Memory B cell (primary cell): ENCODE results near the gene SLC2A13.

Source experiments
- ATAC-seq: fragments of 150-1000 bp; cut with Tn5 transposase; 2 replicates; pipeline ENCODE4 v1.10.0; 2021; ENCODE audit warnings: low read depth, mild to moderate bottlenecking, moderate library complexity
- DNase-seq, 2 donors: peaks; one replicate each; pipeline ENCODE4 v3.0.0; 2022; ENCODE audit warnings: low spot score in 2 of 2
- H3K27ac Mint-ChIP-seq: one replicate; pipeline ENCODE4 v1.8.0; 2022; ENCODE audit warnings: mild to moderate bottlenecking, moderate library complexity, mixed read lengths
- H3K27me3 Mint-ChIP-seq: one replicate; pipeline ENCODE4 v1.8.0; 2022; ENCODE audit warnings: mixed read lengths
- H3K36me3 Mint-ChIP-seq: one replicate; pipeline ENCODE4 v1.8.0; 2022; ENCODE audit warnings: mild to moderate bottlenecking, mixed read lengths
- H3K4me1 Mint-ChIP-seq: one replicate; pipeline ENCODE4 v1.8.0; 2022; ENCODE audit warnings: mixed read lengths
- H3K4me3 Mint-ChIP-seq: one replicate; pipeline ENCODE4 v1.8.0; 2022; ENCODE audit warnings: mild to moderate bottlenecking, moderate library complexity, mixed read lengths
- H3K9me3 Mint-ChIP-seq: one replicate; pipeline ENCODE4 v1.8.0; 2022; ENCODE audit warnings: mixed read lengths

Gene SLC2A13

DNA sequence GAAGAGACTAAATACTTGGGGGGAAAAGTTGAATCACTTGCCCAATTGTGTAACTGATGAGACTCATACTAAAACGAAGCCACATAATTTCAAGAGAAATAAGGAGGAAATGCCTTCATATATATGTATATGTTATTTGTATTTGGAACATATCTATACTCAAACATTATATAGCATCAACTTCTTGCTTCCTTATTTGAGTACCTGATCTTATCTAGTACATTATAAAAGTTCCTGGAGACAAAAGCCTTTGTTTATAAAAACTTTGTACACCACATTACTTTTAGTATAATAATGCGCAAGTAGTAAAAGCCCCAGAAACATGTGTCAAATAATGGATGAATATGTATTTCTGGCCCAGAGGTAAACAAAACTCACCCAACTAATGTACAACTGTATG is 92.0 kb downstream of the SLC2A13 start:
- Mint-ChIP-seq H3K27ac (no peak overlapping the region), H3K9me3 (no peaks in the 10 kb centered on the region), H3K4me1 (peaks cover 10% of the 10 kb centered on the region), H3K36me3 (no peaks in the 10 kb centered on the region), H3K4me3 (no peak overlapping the region), H3K27me3 (no peaks in the 10 kb centered on the region)
- no peak for DNase-seq
- no peak for ATAC-seq

- Mint-ChIP-seq H3K4me1 (peaks cover 10% of the 10 kb centered on the region), H3K36me3 (no peaks in the 10 kb centered on the region), H3K27me3 (no peaks in the 10 kb centered on the region), H3K27ac (no peak overlapping the region), H3K4me3 (no peak overlapping the region), H3K9me3 (no peaks in the 10 kb centered on the region)
- ATAC-seq (no peak), DNase-seq (no peak)
These were observed 92.6 kb downstream of the SLC2A13 start for GRCh38 chr12:40013292-40013691.

GRCh38 chr12:40012711-40013110 is 93.2 kb downstream of the SLC2A13 start:
- Mint-ChIP-seq H3K27ac (no peak overlapping the region), H3K4me3 (no peak overlapping the region), H3K9me3 (no peaks in the 10 kb centered on the region), H3K4me1 (peaks cover 10% of the 10 kb centered on the region), H3K36me3 (no peaks in the 10 kb centered on the region), H3K27me3 (no peaks in the 10 kb centered on the region)
- ATAC-seq (no peak), DNase-seq (no peak)

- Mint-ChIP-seq H3K36me3 (no peaks in the 10 kb centered on the region), H3K4me3 (peak overlapping the region; percentile 63), H3K4me1 (peaks cover 8% of the 10 kb centered on the region), H3K27ac (peak overlapping the region; percentile 78), H3K27me3 (no peaks in the 10 kb centered on the region), H3K9me3 (no peaks in the 10 kb centered on the region)
- no peak for ATAC-seq
- DNase-seq: no peak
These were observed 94.1 kb downstream of the SLC2A13 start for GRCh38 chr12:40011775-40012129.

GRCh38 chr12:40010899-40011774 is 94.7 kb downstream of the SLC2A13 start:
- Mint-ChIP-seq H3K36me3 (no peaks in the 10 kb centered on the region), H3K27me3 (no peaks in the 10 kb centered on the region), H3K4me3 (peak overlapping the region; percentile 63), H3K27ac (peak overlapping the region; percentile 78), H3K9me3 (no peaks in the 10 kb centered on the region), H3K4me1 (peaks cover 8% of the 10 kb centered on the region)
- DNase-seq (peak; percentile 50 to 66), ATAC-seq (peak; percentile 98)

DNA sequence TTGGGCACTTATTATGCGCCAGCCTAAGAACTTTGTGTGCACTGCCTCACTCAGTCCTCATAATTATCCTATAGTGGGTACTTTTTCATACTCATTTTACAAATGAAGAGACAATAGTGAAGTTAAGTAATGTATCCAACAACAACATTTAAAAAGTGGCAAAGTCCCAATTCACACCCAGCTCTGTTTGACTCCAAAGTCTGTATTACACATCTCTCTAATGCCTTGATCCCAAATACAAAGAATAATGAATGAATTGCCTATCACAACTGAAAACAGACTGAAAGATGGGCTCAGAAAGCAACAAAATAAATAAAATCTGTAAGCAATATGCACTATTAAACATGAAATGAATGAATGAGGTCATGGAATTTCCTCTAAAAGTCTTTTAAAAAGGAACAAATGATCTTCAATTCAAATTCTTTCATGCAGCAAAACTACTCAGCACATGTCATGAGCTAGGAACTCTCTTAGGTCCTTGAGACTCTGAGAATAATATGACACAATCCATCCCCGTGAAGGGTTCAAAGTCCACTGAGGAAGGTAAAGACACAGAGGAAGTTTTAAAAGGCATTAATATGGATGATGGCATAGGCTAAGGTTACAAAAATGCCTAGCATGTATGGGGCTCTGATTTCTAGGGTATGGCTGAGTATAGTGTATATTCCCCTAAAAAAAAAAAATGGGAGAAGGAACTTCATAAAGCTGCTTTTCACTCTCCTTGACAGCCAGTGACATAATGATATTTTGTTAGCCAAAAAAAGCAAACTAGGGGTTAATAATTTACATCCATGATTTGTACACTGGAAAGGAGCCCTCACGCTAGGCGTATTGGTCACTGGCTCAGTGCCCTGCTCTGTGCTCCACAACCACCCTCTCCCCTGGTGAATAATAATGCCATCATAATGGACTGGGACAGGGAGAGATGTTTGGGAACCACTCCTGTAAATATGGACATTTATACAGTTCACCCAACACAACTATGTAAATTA is 103.4 kb downstream of the SLC2A13 start:
- Mint-ChIP-seq H3K9me3 (peaks cover 13% of the 10 kb centered on the region), H3K4me1 (no peaks in the 10 kb centered on the region), H3K27ac (no peak overlapping the region), H3K27me3 (no peaks in the 10 kb centered on the region), H3K36me3 (peaks cover 12% of the 10 kb centered on the region), H3K4me3 (no peak overlapping the region)
- DNase-seq: no peak
- ATAC-seq: no peak

DNA sequence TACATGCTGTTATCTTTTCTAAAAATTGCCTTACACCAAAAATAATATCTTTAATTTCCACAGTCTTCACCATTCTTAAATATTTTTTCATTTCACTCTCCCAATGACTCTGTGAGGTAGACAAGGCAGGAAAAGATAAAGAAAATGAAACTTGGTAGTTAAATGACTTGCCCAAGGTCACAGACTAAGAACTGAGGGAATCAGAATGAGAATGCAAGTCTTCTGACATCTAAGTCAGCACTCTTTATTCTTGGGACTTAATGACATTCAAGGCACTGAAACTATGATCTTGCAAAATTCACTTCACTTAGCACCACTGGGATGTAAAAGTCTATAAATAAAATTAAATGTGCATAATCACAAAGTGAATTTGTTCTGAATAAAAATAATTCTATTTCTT is 104.5 kb downstream of the SLC2A13 start:
- ATAC-seq (no peak), DNase-seq (no peak)
- no peak overlapping the region for H3K27ac Mint-ChIP-seq
- H3K4me1 Mint-ChIP-seq: no peaks in the 10 kb centered on the region
- H3K27me3 Mint-ChIP-seq: no peaks in the 10 kb centered on the region
- H3K36me3 Mint-ChIP-seq: peaks cover 18% of the 10 kb centered on the region
- no peak overlapping the region for H3K4me3 Mint-ChIP-seq
- peaks cover 13% of the 10 kb centered on the region for H3K9me3 Mint-ChIP-seq

DNA sequence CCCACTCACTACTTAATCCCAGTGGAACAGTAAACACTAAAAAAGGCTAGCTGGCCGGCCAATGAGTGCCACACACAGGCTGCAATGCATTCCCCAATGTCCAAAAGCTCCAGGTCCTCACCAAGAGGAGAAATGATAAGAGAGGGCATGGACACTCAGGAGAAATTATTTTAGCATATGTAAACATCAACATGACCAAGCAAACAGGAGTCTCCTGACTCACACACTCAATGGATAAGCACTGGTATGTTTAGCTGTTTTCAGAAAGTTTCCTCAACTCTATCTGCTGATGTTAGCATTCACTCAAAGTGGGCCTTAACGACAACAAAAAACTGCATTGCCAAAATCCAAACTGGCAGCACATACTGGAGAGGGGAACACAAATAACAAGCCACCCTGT is 105.0 kb downstream of the SLC2A13 start:
- Mint-ChIP-seq H3K36me3 (peaks cover 22% of the 10 kb centered on the region), H3K4me1 (no peaks in the 10 kb centered on the region), H3K27ac (no peak overlapping the region), H3K27me3 (no peaks in the 10 kb centered on the region), H3K9me3 (peaks cover 13% of the 10 kb centered on the region), H3K4me3 (no peak overlapping the region)
- ATAC-seq (no peak), DNase-seq (no peak)

- DNase-seq (no peak), ATAC-seq (no peak)
- peaks cover 15% of the 10 kb centered on the region for H3K36me3 Mint-ChIP-seq
- no peak overlapping the region for H3K4me3 Mint-ChIP-seq
- H3K9me3 Mint-ChIP-seq: no peaks in the 10 kb centered on the region
- peaks cover 5% of the 10 kb centered on the region for H3K4me1 Mint-ChIP-seq
- no peaks in the 10 kb centered on the region for H3K27me3 Mint-ChIP-seq
- H3K27ac Mint-ChIP-seq: no peak overlapping the region
These were observed 112.6 kb downstream of the SLC2A13 start for GRCh38 chr12:39993268-39993667.

DNA sequence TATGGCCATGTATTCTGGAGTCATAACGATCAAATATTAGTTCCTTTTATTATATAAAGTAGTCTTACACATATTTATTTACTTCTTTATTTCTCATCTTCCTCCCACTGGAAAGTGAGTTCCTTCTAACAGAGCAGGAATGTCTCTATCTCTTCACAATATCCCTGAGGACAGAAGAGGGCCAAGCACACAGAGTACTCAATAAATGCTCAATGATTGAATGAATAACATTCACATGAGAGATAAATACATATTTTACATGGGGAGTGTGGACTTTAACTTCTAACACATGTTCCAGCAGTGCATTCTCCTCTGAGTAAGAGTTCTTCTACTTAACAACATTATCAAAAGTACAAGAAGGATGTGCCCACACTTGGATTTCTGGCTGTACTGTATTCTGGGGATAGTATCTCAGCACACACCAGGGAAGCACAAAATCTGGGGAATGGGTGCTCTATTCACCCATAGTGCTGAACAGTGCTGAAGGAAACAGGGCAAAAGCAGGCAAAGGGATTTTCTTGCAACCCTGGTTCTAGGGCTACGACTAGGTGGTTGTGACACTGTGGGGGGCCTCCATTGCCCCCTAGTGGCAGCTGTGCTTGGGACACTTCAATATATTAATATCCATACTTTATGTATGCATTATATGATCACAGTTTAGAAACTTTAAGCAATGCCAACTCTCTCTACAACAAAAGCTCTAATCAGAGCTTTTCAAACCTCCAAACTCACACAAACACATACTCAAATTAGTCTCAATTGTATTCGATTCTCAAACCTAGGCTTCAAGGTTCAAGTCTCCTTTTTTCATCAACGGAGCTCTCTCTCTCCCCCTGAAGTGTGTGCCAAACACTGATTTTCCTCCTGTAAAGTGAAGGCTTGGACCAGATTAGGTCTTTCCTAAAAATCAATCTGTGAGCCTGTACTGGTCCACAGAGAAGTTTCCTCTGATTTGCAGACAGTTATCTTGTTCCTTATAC is 115.5 kb downstream of the SLC2A13 start:
- H3K4me1 Mint-ChIP-seq: peaks cover 5% of the 10 kb centered on the region
- ATAC-seq: peak; percentile 82

GRCh38 chr12:39989501-39989900 is 116.4 kb downstream of the SLC2A13 start:
- H3K36me3 Mint-ChIP-seq: no peaks in the 10 kb centered on the region
- H3K4me1 Mint-ChIP-seq: peaks cover 5% of the 10 kb centered on the region
- H3K4me3 Mint-ChIP-seq: no peak overlapping the region
- H3K27ac Mint-ChIP-seq: no peak overlapping the region
- DNase-seq (no peak), ATAC-seq (no peak)
- no peaks in the 10 kb centered on the region for H3K27me3 Mint-ChIP-seq
- H3K9me3 Mint-ChIP-seq: no peaks in the 10 kb centered on the region

More for the DNA sequence above, 115.5 kb downstream of the SLC2A13 start:
- Mint-ChIP-seq H3K27ac (no peak overlapping the region), H3K9me3 (no peaks in the 10 kb centered on the region), H3K4me3 (no peak overlapping the region), H3K27me3 (no peaks in the 10 kb centered on the region), H3K36me3 (no peaks in the 10 kb centered on the region)
- DNase-seq: peak; percentile 44 to 45

- no peaks in the 10 kb centered on the region for H3K27me3 Mint-ChIP-seq
These were observed 117.3 kb downstream of the SLC2A13 start for GRCh38 chr12:39988574-39988973.

GRCh38 chr12:39986674-39987073 is 119.2 kb downstream of the SLC2A13 start:
- H3K4me3 Mint-ChIP-seq: no peak overlapping the region
- no peaks in the 10 kb centered on the region for H3K27me3 Mint-ChIP-seq
- H3K9me3 Mint-ChIP-seq: no peaks in the 10 kb centered on the region
- ATAC-seq (no peak), DNase-seq (no peak)
- no peaks in the 10 kb centered on the region for H3K36me3 Mint-ChIP-seq
- H3K27ac Mint-ChIP-seq: no peak overlapping the region
- H3K4me1 Mint-ChIP-seq: peaks cover 5% of the 10 kb centered on the region

More at GRCh38 chr12:39988574-39988973, 117.3 kb downstream of the SLC2A13 start:
- DNase-seq (no peak), ATAC-seq (no peak)
- no peaks in the 10 kb centered on the region for H3K9me3 Mint-ChIP-seq
- peaks cover 5% of the 10 kb centered on the region for H3K4me1 Mint-ChIP-seq
- H3K36me3 Mint-ChIP-seq: no peaks in the 10 kb centered on the region
- H3K4me3 Mint-ChIP-seq: no peak overlapping the region
- H3K27ac Mint-ChIP-seq: no peak overlapping the region
